Kidney glomerular epithelial cell (primary cell): Measurements from ENCODE around the gene JSRP1.
"Not testable (repeated sequence)": the region's sequence is repeated elsewhere in the genome, so short reads cannot be mapped to it uniquely, and the experiment has no call there.

Source experiments
- DNase-seq: peaks from one replicate; lab custom pipeline; 2025; lab: John Stamatoyannopoulos, UW

The JSRP1 gene

GRCh38 chr19:2282062-2282861 lies 26.0 kb upstream of the JSRP1 start, which contains the start of gene PEAK3:
TSS of gene PEAK3 (minus strand) at chr19:2282175. CDS start at chr19:2280931, 1,244 bp downstream.
- no peak for DNase-seq

GRCh38 chr19:2281265-2282061 lies 25.2 kb upstream of the JSRP1 start:
- not testable (repeated sequence) for DNase-seq

- no peak for DNase-seq
Observed at GRCh38 chr19:2280633-2281264, 24.5 kb upstream of the JSRP1 start.

- DNase-seq, result no peak
Observed at GRCh38 chr19:2278459-2279158, 22.4 kb upstream of the JSRP1 start.

GRCh38 chr19:2277138-2277537 lies 20.9 kb upstream of the JSRP1 start:
- no peak for DNase-seq

- no peak for DNase-seq
Observed at GRCh38 chr19:2276429-2276986, 20.3 kb upstream of the JSRP1 start.

- no peak for DNase-seq
Observed at GRCh38 chr19:2275588-2276428, 19.6 kb upstream of the JSRP1 start.

- DNase-seq, result peak; percentile 43
Observed at GRCh38 chr19:2274931-2275535, 18.8 kb upstream of the JSRP1 start.

- DNase-seq, result no peak
Observed at GRCh38 chr19:2274185-2274711, 18.0 kb upstream of the JSRP1 start.

- DNase-seq, result peak; percentile 21
Observed at GRCh38 chr19:2273356-2274184, 17.4 kb upstream of the JSRP1 start.

- no peak for DNase-seq
Observed at GRCh38 chr19:2271234-2272103, 15.3 kb upstream of the JSRP1 start.

GRCh38 chr19:2270423-2271233 lies 14.4 kb upstream of the JSRP1 start:
- DNase-seq, result peak; percentile 44

- no peak for DNase-seq
Observed at GRCh38 chr19:2270157-2270422, 13.9 kb upstream of the JSRP1 start.

GRCh38 chr19:2269244-2270156 lies 13.3 kb upstream of the JSRP1 start:
- peak; percentile 84 for DNase-seq

GRCh38 chr19:2268861-2269243 lies 12.6 kb upstream of the JSRP1 start:
- DNase-seq, result no peak

- DNase-seq, result no peak
Observed at GRCh38 chr19:2268480-2268830, 12.2 kb upstream of the JSRP1 start.
